Measurements from ENCODE around the gene MAN2A1.

DNA sequence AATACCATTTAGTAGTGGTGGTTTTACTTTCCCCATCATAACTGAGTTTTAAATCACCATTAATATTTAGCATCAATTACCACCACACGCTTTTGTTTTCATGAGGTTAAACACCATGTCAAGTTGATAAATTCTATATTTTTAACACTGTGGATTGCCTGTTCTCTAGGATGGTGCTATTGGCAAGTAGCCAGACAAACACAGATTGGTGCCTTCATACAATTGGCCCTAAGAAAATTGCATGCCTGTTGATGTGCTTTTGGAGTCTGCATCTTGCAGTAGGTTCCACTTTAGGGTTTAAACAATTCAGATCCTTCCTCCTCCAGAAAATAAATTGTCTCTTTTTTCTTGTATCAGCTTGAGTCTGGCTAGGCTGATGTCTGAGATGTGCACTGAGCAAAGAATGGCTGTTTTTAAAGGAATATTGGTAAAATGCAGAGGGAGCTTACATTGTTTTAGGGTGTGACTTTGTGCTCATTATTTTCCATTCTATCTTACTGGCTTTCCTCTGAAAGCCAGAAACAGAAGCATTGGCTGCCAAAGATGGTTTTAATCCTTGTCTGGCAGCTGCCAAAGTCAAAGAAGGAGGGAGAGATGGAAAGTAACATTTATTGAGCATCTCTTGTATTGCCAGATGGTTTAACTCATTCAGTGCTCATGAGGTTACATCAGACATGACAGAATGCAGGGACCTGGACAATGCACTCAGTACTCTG, 19.6 kb upstream of the MAN2A1 start:
- no peak for TF ChIP-seq CTCF (IDR thresholded peaks at IDR 0.05; ENCODE audit: low read length)
- TF ChIP-seq EZH2 (optimal IDR thresholded peaks at IDR 0.05; ENCODE audit: low read depth, low read length), result no peak

All from MM.1S (cell line).